Measurements from ENCODE around the gene SPOCK2. TPM values are rescaled to one million over a fixed set of nuclear protein-coding genes. Genes with fewer than 3 reads are reported as not detected.

The SPOCK2 gene
- total RNA-seq, 1 experiment from 2014 or later: 1.8 TPM

GRCh38 chr10:72009425-72010081 lies 78.8 kb downstream of the SPOCK2 start:
- Histone ChIP-seq H2AK5ac (ENCODE audit: insufficient read length, low read length) (no peak overlapping the region), H4K8ac (replicated peaks; ENCODE audit: insufficient read length, low read depth, low read length) (no peak overlapping the region), H3K79me1 (ENCODE audit: insufficient read depth, low read depth, low read length, poor library complexity, severe bottlenecking) (no peaks in the 10 kb centered on the region), H2BK20ac (ENCODE audit: low read depth, low read length, poor library complexity, severe bottlenecking) (no peak overlapping the region), H3K56ac (ENCODE audit: insufficient read length, low read depth, low read length) (no peak overlapping the region), H3K27ac (ENCODE audit: insufficient read length, low read depth, low read length) (no peak overlapping the region), H3K4ac (ENCODE audit: low read depth, low read length) (no peak overlapping the region), H3K9me3 (ENCODE audit: control insufficient read depth, low read depth, low read length) (no peaks in the 10 kb centered on the region), H3K4me2 (ENCODE audit: insufficient read depth, insufficient read length, low read length) (no peak overlapping the region), H4K91ac (ENCODE audit: insufficient read length, low read depth, low read length) (no peak overlapping the region), H3K4me1 (ENCODE audit: insufficient read depth, low read length) (no peaks in the 10 kb centered on the region), H3K23ac (ENCODE audit: insufficient read length, low read depth, low read length) (no peak overlapping the region), H2AFZ (ENCODE audit: low read length) (no peak overlapping the region), H3K9ac (ENCODE audit: extremely low read depth, insufficient read length, low read length) (no peak overlapping the region), H3K14ac (ENCODE audit: insufficient read depth, low read length) (no peak overlapping the region; the same call in 1 of the 2 replicates), H3T11ph (ENCODE audit: low read length) (no peak overlapping the region), H3K79me2 (ENCODE audit: insufficient read depth, low read length) (no peaks in the 10 kb centered on the region), H2BK12ac (ENCODE audit: insufficient read length, low read depth, low read length) (no peak overlapping the region), H2BK15ac (ENCODE audit: low read depth, low read length) (no peak overlapping the region), H3K27me3 (ENCODE audit: insufficient read depth, low read length) (no peaks in the 10 kb centered on the region), H2BK5ac (ENCODE audit: insufficient read length, low read length) (no peak overlapping the region), H2BK120ac (ENCODE audit: low read depth, low read length, poor library complexity, severe bottlenecking) (no peak overlapping the region), H3K18ac (ENCODE audit: insufficient read length, low read depth, low read length) (no peak overlapping the region), H4K20me1 (ENCODE audit: control insufficient read depth, insufficient read depth, insufficient read length) (no peaks in the 10 kb centered on the region), H4K5ac (ENCODE audit: insufficient read length, low read depth, low read length) (no peak overlapping the region), H3K23me2 (ENCODE audit: insufficient read length, low read depth, low read length, poor library complexity, severe bottlenecking) (no peaks in the 10 kb centered on the region)
- no peak overlapping the region for H3K4me3 Mint-ChIP-seq
- no peak for DNase-seq
- peak overlapping the region in 2 of 3 experiments; percentile 73 to 94; a peak in 5 of 7 replicates for H3K27ac Mint-ChIP-seq
- H3K9me3 Mint-ChIP-seq: no peaks in the 10 kb centered on the region
- no peak for TF ChIP-seq CTCF (conservative IDR thresholded peaks at IDR 0.05)
- H3K27me3 Mint-ChIP-seq (ENCODE audit: low read depth): no peaks in the 10 kb centered on the region
- H3K4me1 Mint-ChIP-seq: peaks cover 2 to 3% of the 10 kb centered on the region in 2 experiments
- no CpG with 5 or more reads among the region's 12 CpGs for WGBS (ENCODE audit: extremely low coverage, insufficient read length, low lambda C conversion rate)
- H3K36me3 Mint-ChIP-seq (ENCODE audit: insufficient read depth in 1 of 3, low read depth in 3 of 3): peaks cover 0 to 8% (median 2%) of the 10 kb centered on the region in 3 experiments; a peak in 2 of 7 replicates
